ENCODE measurements around the gene CLDN5.

GRCh38 chr22:19504900-19505734, 19.1 kb downstream of the CLDN5 start:
- TF ChIP-seq CTCF (IDR thresholded peaks at IDR 0.05) (no peak), EP300 (IDR thresholded peaks at IDR 0.05) (no peak), POLR2A (IDR thresholded peaks at IDR 0.05) (no peak)
